SU-DHL-6 (cell line): ENCODE results near the gene NUP50.

Source experiments
- H2AFZ ChIP-seq: fragments of 200-600 bp; sonication (generic); 2 replicates; pipeline ENCODE4 v1.6.1; 2014; ENCODE audit warnings: low read depth, mild to moderate bottlenecking, moderate library complexity, mixed read lengths, antibody characterized with exemption, low read length; ENCODE audit not compliant: severe bottlenecking
- H3F3A ChIP-seq: fragments of 200-600 bp; shearing (Covaris generic); 2 replicates; pipeline ENCODE4 v1.6.0; 2016; ENCODE audit warnings: antibody characterized with exemption, mild to moderate bottlenecking; ENCODE audit not compliant: insufficient read depth
- H3K27ac ChIP-seq: fragments of 200-600 bp; sonication (generic); 2 replicates; pipeline ENCODE4 v1.5.1; 2016; ENCODE audit warnings: low read depth, mild to moderate bottlenecking, low read length, moderate library complexity, mixed read lengths
- H3K27me3 ChIP-seq: fragments of 200-600 bp; sonication (generic), shearing (Covaris generic); 2 replicates; pipeline ENCODE4 v1.6.0; 2014; ENCODE audit warnings: mild to moderate bottlenecking, low read length
- H3K36me3 ChIP-seq: fragments of 200-600 bp; sonication (generic); 2 replicates; pipeline ENCODE4 v1.6.1; 2014; ENCODE audit warnings: mild to moderate bottlenecking, low read length, mixed read lengths
- H3K4me2 ChIP-seq: fragments of 300-600, 200-600 bp; shearing (Covaris generic), sonication (generic); 2 replicates; pipeline ENCODE4 v1.6.0; 2014; ENCODE audit warnings: low read length, low read depth, mild to moderate bottlenecking; ENCODE audit not compliant: poor library complexity, severe bottlenecking
- H3K4me3 ChIP-seq: fragments of 200-600 bp; sonication (generic); 2 replicates; pipeline ENCODE4 v1.5.1; 2014; ENCODE audit warnings: antibody characterized with exemption, low read length, mild to moderate bottlenecking, mixed read lengths; ENCODE audit not compliant: insufficient read depth, poor library complexity, severe bottlenecking
- H3K79me2 ChIP-seq: fragments of 200-600 bp; sonication (generic); 2 replicates; pipeline ENCODE4 v1.6.1; 2014; ENCODE audit warnings: mild to moderate bottlenecking, low read length, moderate library complexity; ENCODE audit not compliant: insufficient read depth
- H3K9ac ChIP-seq: fragments of 200-600 bp; sonication (generic); 2 replicates; pipeline ENCODE4 v1.7.0; 2014; ENCODE audit warnings: mild to moderate bottlenecking, low read length
- H3K9me2 ChIP-seq: fragments of 200-600 bp; sonication (generic); replicated peaks from 2 replicates; pipeline ENCODE4 v1.6.1; 2014; ENCODE audit warnings: low read length; ENCODE audit not compliant: insufficient read depth
- H3K9me3 ChIP-seq: fragments of 200-600 bp; sonication (generic); 2 replicates; pipeline ENCODE4 v1.6.1; 2014; ENCODE audit warnings: low read length, mixed read lengths; ENCODE audit not compliant: insufficient read depth
- H4K20me1 ChIP-seq: fragments of 200-600 bp; sonication (generic); 2 replicates; pipeline ENCODE4 v1.6.1; 2014; ENCODE audit warnings: low read depth, mild to moderate bottlenecking, antibody characterized with exemption, low read length, moderate library complexity, mixed read lengths
- CTCF ChIP-seq: fragments of 200-600 bp; sonication (generic); IDR thresholded peaks from one replicate; pipeline ENCODE4 v1.5.1; 2017; ENCODE audit warnings: antibody characterized with exemption, mild to moderate bottlenecking, low read length, moderate library complexity; ENCODE audit not compliant: insufficient read depth, poor library complexity, severe bottlenecking
- EZH2phosphoT487 ChIP-seq: fragments of 200-600 bp; sonication (generic), shearing (Covaris generic); conservative IDR thresholded peaks from 2 replicates; pipeline ENCODE4 v1.6.1; 2018; ENCODE audit warnings: mild to moderate bottlenecking, antibody characterized with exemption, low read length, moderate library complexity, mixed read lengths

Gene NUP50

GRCh38 chr22:45211435-45211834, 47.7 kb downstream of the NUP50 start:
- no peak overlapping the region for H3K27ac ChIP-seq
- no peaks in the 10 kb centered on the region for H3K9me3 ChIP-seq
- no peaks in the 10 kb centered on the region for H4K20me1 ChIP-seq
- H2AFZ ChIP-seq: no peak overlapping the region
- H3K9ac ChIP-seq: no peak overlapping the region
- H3K9me2 ChIP-seq: no peaks in the 10 kb centered on the region
- no peaks in the 10 kb centered on the region for H3K27me3 ChIP-seq
- no peaks in the 10 kb centered on the region for H3K79me2 ChIP-seq
- TF ChIP-seq EZH2phosphoT487 (no peak), CTCF (no peak)
- no peak overlapping the region for H3K4me2 ChIP-seq
- no peaks in the 10 kb centered on the region for H3K36me3 ChIP-seq
- no peaks in the 10 kb centered on the region for H3F3A ChIP-seq
- no peak overlapping the region for H3K4me3 ChIP-seq

GRCh38 chr22:45211848-45212247, 48.1 kb downstream of the NUP50 start:
- no peak overlapping the region for H2AFZ ChIP-seq
- no peaks in the 10 kb centered on the region for H3K36me3 ChIP-seq
- TF ChIP-seq EZH2phosphoT487 (no peak), CTCF (no peak)
- H3K27me3 ChIP-seq: no peaks in the 10 kb centered on the region
- H3K9ac ChIP-seq: no peak overlapping the region
- H3K4me2 ChIP-seq: no peak overlapping the region
- no peaks in the 10 kb centered on the region for H4K20me1 ChIP-seq
- no peaks in the 10 kb centered on the region for H3F3A ChIP-seq
- H3K9me2 ChIP-seq: no peaks in the 10 kb centered on the region
- H3K4me3 ChIP-seq: no peak overlapping the region
- no peaks in the 10 kb centered on the region for H3K9me3 ChIP-seq
- no peaks in the 10 kb centered on the region for H3K79me2 ChIP-seq
- H3K27ac ChIP-seq: no peak overlapping the region

GRCh38 chr22:45212306-45212709, 48.6 kb downstream of the NUP50 start:
- no peaks in the 10 kb centered on the region for H4K20me1 ChIP-seq
- no peak overlapping the region for H3K4me2 ChIP-seq
- no peaks in the 10 kb centered on the region for H3K79me2 ChIP-seq
- no peak for TF ChIP-seq CTCF
- TF ChIP-seq EZH2phosphoT487: no peak
- no peak overlapping the region for H3K4me3 ChIP-seq
- H3K27me3 ChIP-seq: no peaks in the 10 kb centered on the region
- H3K9ac ChIP-seq: no peak overlapping the region
- no peak overlapping the region for H2AFZ ChIP-seq
- no peak overlapping the region for H3K27ac ChIP-seq
- no peaks in the 10 kb centered on the region for H3K9me3 ChIP-seq
- no peaks in the 10 kb centered on the region for H3K9me2 ChIP-seq
- no peaks in the 10 kb centered on the region for H3K36me3 ChIP-seq
- H3F3A ChIP-seq: no peaks in the 10 kb centered on the region
